ENCODE data around the gene SYT14.
"Not testable (repeated sequence)": the region's sequence is repeated elsewhere in the genome, so short reads cannot be mapped to it uniquely, and the experiment has no call there.

DNA sequence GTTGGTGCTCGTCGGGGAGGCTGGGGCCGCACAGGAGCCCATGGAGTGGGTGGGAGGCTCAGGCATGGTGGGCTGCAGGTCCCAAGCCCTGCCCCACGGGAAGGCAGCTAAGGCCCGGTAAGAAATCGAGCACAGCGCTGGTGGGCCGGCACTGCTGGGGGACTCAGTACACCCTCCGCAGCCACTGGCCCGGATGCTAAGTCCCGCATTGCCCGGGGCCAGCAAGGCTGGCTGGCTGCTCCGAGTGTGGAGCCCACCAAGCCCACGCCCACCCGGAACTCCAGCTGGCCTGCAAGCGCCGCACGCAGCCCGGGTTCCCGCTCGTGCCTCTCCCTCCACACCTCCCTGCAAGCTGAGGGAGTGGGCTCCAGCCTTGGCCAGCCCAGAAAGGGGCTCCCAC, 39.2 kb upstream of the SYT14 start:
- TF ChIP-seq, protein P1, sequence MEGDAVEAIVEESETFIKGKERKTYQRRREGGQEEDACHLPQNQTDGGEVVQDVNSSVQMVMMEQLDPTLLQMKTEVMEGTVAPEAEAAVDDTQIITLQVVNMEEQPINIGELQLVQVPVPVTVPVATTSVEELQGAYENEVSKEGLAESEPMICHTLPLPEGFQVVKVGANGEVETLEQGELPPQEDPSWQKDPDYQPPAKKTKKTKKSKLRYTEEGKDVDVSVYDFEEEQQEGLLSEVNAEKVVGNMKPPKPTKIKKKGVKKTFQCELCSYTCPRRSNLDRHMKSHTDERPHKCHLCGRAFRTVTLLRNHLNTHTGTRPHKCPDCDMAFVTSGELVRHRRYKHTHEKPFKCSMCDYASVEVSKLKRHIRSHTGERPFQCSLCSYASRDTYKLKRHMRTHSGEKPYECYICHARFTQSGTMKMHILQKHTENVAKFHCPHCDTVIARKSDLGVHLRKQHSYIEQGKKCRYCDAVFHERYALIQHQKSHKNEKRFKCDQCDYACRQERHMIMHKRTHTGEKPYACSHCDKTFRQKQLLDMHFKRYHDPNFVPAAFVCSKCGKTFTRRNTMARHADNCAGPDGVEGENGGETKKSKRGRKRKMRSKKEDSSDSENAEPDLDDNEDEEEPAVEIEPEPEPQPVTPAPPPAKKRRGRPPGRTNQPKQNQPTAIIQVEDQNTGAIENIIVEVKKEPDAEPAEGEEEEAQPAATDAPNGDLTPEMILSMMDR (IDR thresholded peaks at IDR 0.05): not testable (repeated sequence)
- not testable (repeated sequence) for TF ChIP-seq EP300 (IDR thresholded peaks at IDR 0.05)
